Body of pancreas (tissue), 4 donors: ENCODE results near the gene GAL3ST1. TPM values are rescaled to one million over a fixed set of nuclear protein-coding genes. Genes with fewer than 3 reads are reported as not detected.
A peak's percentile ranks its signal among the peaks of the same experiment; 100 is the strongest.
"Not testable (repeated sequence)": the region's sequence is repeated elsewhere in the genome, so short reads cannot be mapped to it uniquely, and the experiment has no call there.

Experiments
- ATAC-seq: fragments of 150-250 bp; one replicate; pipeline ENCODE4 v1.9.1; 2016
- DNase-seq, 4 donors: peaks; one replicate each; pipeline ENCODE4 v3.0.0-alpha.2; 2019
- H3K27ac ChIP-seq, 4 donors: fragments of 200-600 bp; sonication (generic); 1 replicate in 3 of 4; 2 replicates in 1 of 4; pipeline versions ENCODE4 v1.5.1 to v1.6.1; 2016 to 2019; ENCODE audit warnings: mild to moderate bottlenecking in 1 of 4, mixed read lengths in 1 of 4, moderate library complexity in 1 of 4
- H3K27me3 ChIP-seq, 2 donors: fragments of 200-600 bp; sonication (generic); one replicate each; pipeline ENCODE4 v1.6.0; 2016; ENCODE audit warnings: mild to moderate bottlenecking in 1 of 2
- H3K36me3 ChIP-seq, 2 donors: fragments of 200-600 bp; sonication (generic); replicated peaks in 1 of 2; 2 replicates each; pipeline ENCODE4 v1.5.1; 2016; ENCODE audit warnings: low read depth in 2 of 2; ENCODE audit not compliant: insufficient read depth in 1 of 2
- H3K4me1 ChIP-seq: fragments of 200-600 bp; sonication (generic); one replicate; pipeline ENCODE4 v1.6.0; 2016
- H3K4me3 ChIP-seq, 2 donors: fragments of 200-600 bp; sonication (generic); 1 replicate in 1 of 2; 2 replicates in 1 of 2; pipeline ENCODE4 v1.5.1; 2016 to 2019
- H3K9me3 ChIP-seq, 3 donors: fragments of 200-600 bp; sonication (generic); 1 replicate in 2 of 3; 2 replicates in 1 of 3; pipeline ENCODE4 v1.5.1; 2016
- POLR2A ChIP-seq, 3 donors: fragments of 450-650 bp; IDR thresholded peaks; one replicate each; pipeline ENCODE4 v1.6.1; 2016; ENCODE audit warnings: antibody characterized with exemption in 3 of 3, mild to moderate bottlenecking in 2 of 3
- WGBS, 2 donors: methylation state at CpG; one replicate each; pipeline ENCODE4 v1.1.5; 2017; 5-methylcytosine and 5-hydroxymethylcytosine counted together
- intact Hi-C: fragments of 100-400 bp; cut with DNase I; formaldehyde crosslinking; loops from one replicate; pipeline ENCODE4 v1.15.1; 2023
- total RNA-seq, 2 donors: library from RNA; depleted of rRNA; stranded (reverse); fragments of >200 nt; gene quantifications; one replicate each; pipeline ENCODE4 v1.1.0, GENCODE V29; 2016
- TF ChIP-seq, protein P1 (sequence below), 7 experiments: fragments of 450-650 bp in 4 of 7; fragments of 200-600 bp in 3 of 7; sonication (generic) in 3 of 7; IDR thresholded peaks; one replicate each; pipeline ENCODE4 v1.5.1; 2016 to 2019; ENCODE audit warnings: antibody characterized with exemption in 7 of 7

GAL3ST1 gene
- total RNA-seq, 2 donors from 2014 or later = 3.4 to 13.8 TPM

DNA sequence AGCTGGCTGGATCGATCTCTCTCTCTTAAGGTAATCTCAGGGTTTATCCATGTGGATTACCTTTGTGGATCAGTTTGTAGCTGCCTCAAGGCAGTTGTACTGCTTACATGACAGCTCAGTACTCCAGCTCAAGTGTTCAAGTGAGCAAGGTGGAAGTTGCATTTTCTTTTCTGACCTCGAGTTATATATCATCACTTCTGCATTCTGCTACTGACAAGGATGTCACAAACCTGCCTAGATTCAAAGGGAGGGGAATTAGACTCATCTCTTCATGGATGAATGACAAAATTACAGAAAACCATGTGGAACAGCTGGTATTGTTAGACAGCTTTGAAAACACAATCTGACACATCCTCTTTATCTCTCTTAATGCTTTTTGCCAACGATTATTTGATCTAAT, 26.5 kb upstream of the GAL3ST1 start:
- 36 to 44% methylated on average over 3 of the region's 3 CpGs for WGBS, 2 donors
- Histone ChIP-seq H3K4me3 (no peak overlapping the region), H3K36me3 (no peaks in the 10 kb centered on the region)

DNA sequence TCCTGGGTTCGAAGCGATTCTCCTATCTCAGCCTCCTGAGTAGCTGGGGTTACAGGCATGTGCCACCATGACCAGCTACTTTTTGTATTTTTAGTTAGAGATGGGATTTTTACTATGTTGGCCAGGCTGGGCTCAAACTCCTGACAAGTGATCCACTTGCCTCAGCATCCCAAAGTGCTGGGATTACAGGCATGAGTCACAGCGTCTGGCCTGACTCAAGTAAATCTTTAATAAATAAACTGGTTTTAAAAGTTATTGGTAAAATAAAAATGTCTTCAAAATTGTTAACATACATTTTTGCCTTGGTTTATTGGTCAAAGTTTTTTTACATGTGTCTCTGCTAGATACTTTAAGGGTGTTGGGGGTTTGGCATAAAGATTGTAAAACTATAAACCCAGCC, 24.5 kb upstream of the GAL3ST1 start:
- intact Hi-C loops = no loop called here
- DNase-seq (no peak), ATAC-seq (no peak)
- Histone ChIP-seq H3K27ac (no peak overlapping the region), H3K4me3 (no peak overlapping the region), H3K9me3 (no peaks in the 10 kb centered on the region), H3K4me1 (peaks cover 23% of the 10 kb centered on the region), H3K27me3 (no peaks in the 10 kb centered on the region), H3K36me3 (no peaks in the 10 kb centered on the region)
- 81 to 90% methylated on average over 3 of the region's 3 CpGs for WGBS, 2 donors
- no peak for TF ChIP-seq POLR2A (IDR thresholded peaks at IDR 0.05)
- TF ChIP-seq, protein P1, sequence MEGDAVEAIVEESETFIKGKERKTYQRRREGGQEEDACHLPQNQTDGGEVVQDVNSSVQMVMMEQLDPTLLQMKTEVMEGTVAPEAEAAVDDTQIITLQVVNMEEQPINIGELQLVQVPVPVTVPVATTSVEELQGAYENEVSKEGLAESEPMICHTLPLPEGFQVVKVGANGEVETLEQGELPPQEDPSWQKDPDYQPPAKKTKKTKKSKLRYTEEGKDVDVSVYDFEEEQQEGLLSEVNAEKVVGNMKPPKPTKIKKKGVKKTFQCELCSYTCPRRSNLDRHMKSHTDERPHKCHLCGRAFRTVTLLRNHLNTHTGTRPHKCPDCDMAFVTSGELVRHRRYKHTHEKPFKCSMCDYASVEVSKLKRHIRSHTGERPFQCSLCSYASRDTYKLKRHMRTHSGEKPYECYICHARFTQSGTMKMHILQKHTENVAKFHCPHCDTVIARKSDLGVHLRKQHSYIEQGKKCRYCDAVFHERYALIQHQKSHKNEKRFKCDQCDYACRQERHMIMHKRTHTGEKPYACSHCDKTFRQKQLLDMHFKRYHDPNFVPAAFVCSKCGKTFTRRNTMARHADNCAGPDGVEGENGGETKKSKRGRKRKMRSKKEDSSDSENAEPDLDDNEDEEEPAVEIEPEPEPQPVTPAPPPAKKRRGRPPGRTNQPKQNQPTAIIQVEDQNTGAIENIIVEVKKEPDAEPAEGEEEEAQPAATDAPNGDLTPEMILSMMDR (IDR thresholded peaks at IDR 0.05) = no peak

More for the DNA sequence above, 26.5 kb upstream of the GAL3ST1 start:
- intact Hi-C loops = no loop called here
- TF ChIP-seq, protein P1 (IDR thresholded peaks at IDR 0.05) = no peak
- no peak for TF ChIP-seq POLR2A (IDR thresholded peaks at IDR 0.05)
- H3K9me3 ChIP-seq = no peaks in the 10 kb centered on the region
- H3K27ac ChIP-seq = no peak overlapping the region
- H3K4me1 ChIP-seq = peaks cover 22% of the 10 kb centered on the region
- no peak for DNase-seq
- no peak for ATAC-seq
- no peaks in the 10 kb centered on the region for H3K27me3 ChIP-seq

DNA sequence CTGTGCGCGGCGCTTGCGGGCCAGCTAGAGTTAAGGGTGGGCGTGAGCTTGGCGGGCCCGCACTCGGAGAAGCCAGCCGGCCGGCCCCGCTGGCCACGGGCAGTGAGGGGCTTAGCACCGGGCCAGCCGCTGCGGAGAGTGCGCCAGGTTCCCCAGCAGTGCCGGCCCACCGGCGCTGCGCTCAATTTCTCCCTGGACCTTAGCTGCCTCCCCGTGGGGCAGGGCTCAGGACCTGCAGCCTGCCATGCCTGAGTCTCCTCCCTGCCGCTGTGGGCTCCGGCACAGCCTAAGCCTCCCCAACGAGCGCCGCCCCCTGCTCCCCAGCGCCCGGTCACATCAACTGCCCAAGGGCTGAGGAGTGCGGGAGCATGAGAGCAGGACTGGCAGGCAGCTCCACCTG, 22.4 kb upstream of the GAL3ST1 start:
- no peaks in the 10 kb centered on the region for H3K36me3 ChIP-seq
- DNase-seq (peak in 2 of 4 donors; percentile 26 to 49), ATAC-seq (no peak)
- intact Hi-C loops = no loop called here
- TF ChIP-seq, protein P1 (IDR thresholded peaks at IDR 0.05) = no peak
- no peak for TF ChIP-seq POLR2A (IDR thresholded peaks at IDR 0.05)
- H3K27me3 ChIP-seq = no peaks in the 10 kb centered on the region
- peaks cover 28% of the 10 kb centered on the region for H3K4me1 ChIP-seq
- WGBS, 2 donors = 58 to 89% methylated on average over 12 to 29 of the region's 29 CpGs
- H3K4me3 ChIP-seq = no peak overlapping the region
- peak overlapping the region in 3 of 4 donors; percentile 0 to 56 (median 39) for H3K27ac ChIP-seq
- H3K9me3 ChIP-seq = no peaks in the 10 kb centered on the region

- Histone ChIP-seq H3K36me3 (no peaks in the 10 kb centered on the region), H3K9me3 (no peaks in the 10 kb centered on the region), H3K4me1 (peaks cover 29% of the 10 kb centered on the region), H3K27me3 (no peaks in the 10 kb centered on the region), H3K27ac (peak overlapping the region in 1 of 4 donors; percentile 56), H3K4me3 (no peak overlapping the region)
- intact Hi-C loops = no loop called here
- TF ChIP-seq POLR2A (IDR thresholded peaks at IDR 0.05) = no peak
- TF ChIP-seq, protein P1 (IDR thresholded peaks at IDR 0.05) = no peak
- no peak for DNase-seq
- ATAC-seq = no peak
- 13 to 22% methylated on average over 2 of the region's 2 CpGs for WGBS, 2 donors
These were observed 21.7 kb upstream of the GAL3ST1 start for GRCh38 chr22:30596199-30596598.

DNA sequence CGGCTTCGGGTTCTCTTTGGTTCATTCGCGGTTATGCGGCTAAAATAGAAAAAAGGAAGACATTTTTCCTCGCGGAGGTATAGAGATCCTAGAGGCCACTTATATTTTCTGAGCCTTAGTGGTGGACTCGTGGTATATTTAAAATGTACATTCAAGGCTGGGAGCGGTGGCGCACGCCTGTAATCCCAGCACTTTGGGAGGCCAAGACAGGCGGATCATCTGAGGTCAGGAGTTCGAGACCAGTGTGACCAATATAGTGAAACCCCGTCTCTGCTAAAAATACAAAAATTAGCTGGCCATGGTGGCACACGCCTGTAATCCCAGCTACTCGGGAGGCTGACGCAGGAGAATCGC, 17.9 kb upstream of the GAL3ST1 start:
- 23 to 28% methylated on average over 18 of the region's 18 CpGs for WGBS, 2 donors
- ATAC-seq, H3K9me3 ChIP-seq, DNase-seq, H3K27me3 ChIP-seq, intact Hi-C loops, H3K4me3 ChIP-seq: not testable (repeated sequence)
- peak overlapping the region in 2 of 4 donors; percentile 79 to 89 for H3K27ac ChIP-seq
- peaks cover 8 to 15% of the 10 kb centered on the region in 2 donors for H3K36me3 ChIP-seq
- peaks cover 38% of the 10 kb centered on the region for H3K4me1 ChIP-seq
- TF ChIP-seq, protein P1 (IDR thresholded peaks at IDR 0.05) = peak in 1 of 7 experiments; percentile 8
